H1 (cell line): ENCODE measurements around the gene MPPE1. TPM values are rescaled to one million over a fixed set of nuclear protein-coding genes. Genes with fewer than 3 reads are reported as not detected.

Source experiments
- RBBP5 ChIP-seq: IDR thresholded peaks from 2 replicates; pipeline ENCODE4 v1.7.1; 2012; ENCODE audit warnings: low read depth, mild to moderate bottlenecking, inconsistent platforms, low read length, moderate library complexity, borderline replicate concordance
- SIX5 ChIP-seq: IDR thresholded peaks from 2 replicates; pipeline ENCODE4 v1.6.1; 2011; ENCODE audit warnings: mild to moderate bottlenecking, low read depth, low read length
- SP2 ChIP-seq: IDR thresholded peaks from 2 replicates; pipeline ENCODE4 v1.6.1; 2012; ENCODE audit warnings: mild to moderate bottlenecking, low read length, inconsistent platforms
- polyA plus RNA-seq, 7 experiments: library from polyadenylated mRNA; depleted of rRNA in 3 of 7; stranded (reverse) in 5 of 7; unstranded in 2 of 7; fragments of >200 nt in 5 of 7; fragments of 200-250 nt in 2 of 7; gene quantifications; 1 replicate in 5 of 7; 2 replicates in 1 of 7; 4 replicates in 1 of 7; pipeline versions ENCODE4 v1.2.1 to v1.2.3, GENCODE V29; 2011 to 2013; ENCODE audit warnings: missing spikeins in 2 of 7, mixed read lengths in 2 of 7
- total RNA-seq: library from RNA; stranded (reverse); fragmentation: NEBNext Ultra II Directional; extraction: Animal tissue kit (Norgen Biotek cat#: 25700); gene quantifications from 2 replicates; pipeline ENCODE4 v1.2.1, GENCODE V29; 2021

The MPPE1 gene
- total and polyA plus RNA-seq, 2 of the 8 experiments (the other 6 are each of a cell fraction or from before 2014, with no cell fraction given): 13.7 to 20.9 TPM

DNA sequence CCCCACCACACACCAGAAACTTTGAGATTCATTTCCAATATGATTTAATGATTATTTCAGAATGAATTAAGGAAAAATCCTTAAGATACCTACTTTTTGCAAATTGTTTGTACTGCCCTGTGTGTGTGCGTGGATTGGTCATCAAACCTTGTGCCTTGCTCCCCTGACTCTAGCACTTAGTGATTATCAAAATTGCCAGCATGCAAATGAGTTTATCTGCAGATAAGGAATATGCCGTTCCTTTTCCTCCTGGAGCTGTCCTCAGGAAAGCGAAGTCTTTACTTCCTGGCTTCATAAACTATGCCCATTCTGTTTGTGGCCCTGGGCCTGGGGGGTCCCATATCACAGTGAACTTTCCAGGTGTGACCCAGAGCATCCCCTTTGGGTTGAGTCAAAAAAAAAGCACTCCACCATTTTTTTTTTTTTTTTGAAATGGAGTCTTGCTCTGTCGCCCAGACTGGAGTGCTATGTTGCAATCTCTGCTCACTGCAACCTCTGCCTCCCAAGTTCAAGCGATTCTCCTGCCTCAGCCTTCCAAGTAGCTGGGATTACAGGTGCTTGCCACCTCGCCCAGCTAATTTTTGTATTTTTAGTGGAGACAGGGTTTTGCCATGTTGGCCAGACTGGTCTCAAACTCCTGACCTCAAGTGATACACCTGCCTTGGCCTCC is 45.5 kb downstream of the MPPE1 start (continued):
- no peak for TF ChIP-seq SIX5
- no peak for TF ChIP-seq RBBP5
- TF ChIP-seq SP2: no peak
